GM20431 (cell line): Measurements from ENCODE around the gene PPP4R3A.
"Not testable (repeated sequence)": the region's sequence is repeated elsewhere in the genome, so short reads cannot be mapped to it uniquely, and the experiment has no call there.

ENCODE experiments used
- in situ Hi-C: fragments of 300-500 bp; cut with MseI, MboI; formaldehyde crosslinking; loops from one replicate; pipeline ENCODE4 v1.15.0; 2020; ENCODE audit warnings: low sequenced_read_pairs; ENCODE audit not compliant: unreplicated experiment

Gene PPP4R3A

DNA sequence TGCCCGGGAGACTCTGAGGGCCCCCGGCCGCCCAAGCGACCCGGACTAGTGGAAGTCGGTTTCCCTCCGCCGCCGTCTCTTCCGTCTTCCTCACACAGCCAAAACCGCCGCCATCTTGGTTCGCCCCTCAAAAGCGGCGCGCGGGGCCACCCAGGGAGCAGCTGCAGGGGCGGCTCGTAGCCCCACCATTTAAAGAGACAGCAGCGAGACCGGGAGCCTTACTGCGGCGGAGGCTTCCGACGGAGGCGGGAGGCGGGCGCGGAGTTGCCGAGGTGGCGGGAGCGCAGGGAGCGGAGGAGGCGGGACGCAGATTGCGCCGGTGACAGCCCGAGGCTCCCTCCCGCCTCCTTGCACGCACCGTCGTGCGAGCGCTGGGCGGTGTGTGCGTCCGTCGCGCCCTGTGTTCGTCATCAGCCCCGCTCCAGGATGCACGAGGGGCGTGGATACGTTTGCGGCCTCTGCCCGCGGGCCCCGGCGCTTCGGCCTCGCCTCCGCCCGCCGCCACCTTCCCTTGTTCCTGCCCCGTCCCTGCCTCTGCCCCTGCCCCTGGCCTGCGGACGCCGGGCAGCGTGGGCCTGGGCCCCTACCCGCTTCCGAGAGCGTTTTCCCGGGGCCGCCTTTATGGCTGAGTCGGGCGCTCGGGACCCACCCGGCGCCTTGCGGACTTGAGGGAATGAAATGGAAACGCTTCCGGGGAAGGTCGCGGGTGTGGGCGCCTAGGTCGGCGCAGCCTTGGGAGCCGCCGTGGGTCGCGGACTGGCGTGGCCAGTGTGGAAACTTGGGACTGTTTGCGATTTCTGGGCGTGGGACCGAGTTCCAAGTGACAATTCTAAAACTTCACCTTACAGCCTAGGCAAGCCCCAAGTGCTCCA is at the start of gene PPP4R3A:
Gene PPP4R3A, minus strand, starts transcription at position 140 of the 872 bp plus-strand sequence. CDS start 663 bp downstream, outside the sequence.
- in situ Hi-C loops, result no loop called here

DNA sequence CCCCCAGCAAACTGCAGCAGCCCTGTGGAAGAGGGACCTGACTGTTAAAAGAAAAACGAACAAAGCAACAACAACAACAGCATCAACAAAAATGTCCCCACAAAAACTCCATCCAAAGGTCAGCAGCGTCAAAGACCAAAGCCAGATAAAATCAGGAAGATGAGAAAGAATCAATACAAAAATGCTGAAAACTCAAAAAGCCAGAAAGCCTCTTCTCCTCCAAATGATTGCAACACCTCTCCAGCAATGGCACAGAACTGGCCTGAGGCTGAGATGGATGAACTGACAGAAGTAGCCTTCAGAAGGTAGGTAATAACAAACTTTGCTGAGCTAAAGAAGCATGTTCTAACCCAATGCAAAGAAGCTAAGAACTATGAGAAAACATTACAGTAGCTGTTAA is 45.4 kb upstream of the PPP4R3A start:
- in situ Hi-C loops, result no loop called here

DNA sequence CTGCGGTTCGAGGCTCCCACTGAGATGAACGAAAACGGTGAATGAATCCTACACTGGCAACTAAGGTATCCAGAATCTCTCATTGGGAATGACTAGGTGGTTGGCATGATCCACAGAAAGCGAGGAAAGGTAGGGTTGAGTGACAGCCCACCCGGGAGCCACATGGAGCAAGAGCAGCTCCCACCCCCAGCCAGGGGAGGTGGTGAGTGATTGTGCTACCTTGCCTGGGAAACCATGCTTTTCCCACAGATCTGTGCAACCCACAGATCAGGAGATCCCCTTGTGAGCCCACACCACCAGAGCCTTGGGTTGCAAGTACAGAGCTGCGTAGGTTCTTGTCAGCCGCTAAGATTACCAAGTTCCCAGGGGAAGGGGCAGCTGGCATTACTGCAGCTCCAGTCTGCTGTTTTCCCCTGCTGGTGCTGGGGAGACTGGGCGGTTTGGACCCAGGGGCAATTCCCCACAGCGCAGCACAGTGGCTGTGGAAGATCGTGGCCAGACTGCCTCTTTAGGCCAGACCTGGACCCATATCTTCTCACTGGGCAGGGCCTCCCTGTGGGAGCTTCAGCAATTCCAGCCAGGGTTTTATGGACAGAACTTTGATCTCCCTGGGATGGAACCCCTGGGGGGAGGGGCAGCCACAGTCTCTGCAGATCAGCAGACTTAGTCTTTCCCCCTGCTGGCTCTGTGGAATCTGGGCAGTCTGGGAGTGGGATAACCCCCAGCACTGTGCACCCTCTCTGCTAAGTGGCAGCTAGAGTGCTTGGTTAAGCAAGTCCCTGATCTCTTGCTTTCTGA is 44.6 kb upstream of the PPP4R3A start:
- in situ Hi-C loops, result no loop called here

DNA sequence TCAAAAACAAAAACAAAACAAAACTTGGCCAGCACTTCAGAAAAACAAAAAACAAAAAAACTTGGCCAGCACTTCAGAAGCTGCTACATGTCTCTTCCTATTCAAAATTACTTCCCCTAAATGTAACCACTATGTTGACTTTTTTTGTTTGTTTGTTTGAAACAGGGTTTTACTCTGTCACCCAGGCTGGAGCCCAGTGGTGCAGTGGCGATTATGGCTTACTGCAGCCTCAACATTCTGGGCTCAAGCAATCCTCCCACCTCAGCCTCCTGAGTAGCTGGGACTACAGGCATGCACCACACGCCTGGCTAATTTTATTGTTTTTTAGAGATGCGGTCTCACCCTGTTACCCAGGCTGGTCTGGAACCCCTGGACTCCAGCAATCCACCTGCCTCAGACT is 38.0 kb upstream of the PPP4R3A start:
- in situ Hi-C loops, result no loop called here

DNA sequence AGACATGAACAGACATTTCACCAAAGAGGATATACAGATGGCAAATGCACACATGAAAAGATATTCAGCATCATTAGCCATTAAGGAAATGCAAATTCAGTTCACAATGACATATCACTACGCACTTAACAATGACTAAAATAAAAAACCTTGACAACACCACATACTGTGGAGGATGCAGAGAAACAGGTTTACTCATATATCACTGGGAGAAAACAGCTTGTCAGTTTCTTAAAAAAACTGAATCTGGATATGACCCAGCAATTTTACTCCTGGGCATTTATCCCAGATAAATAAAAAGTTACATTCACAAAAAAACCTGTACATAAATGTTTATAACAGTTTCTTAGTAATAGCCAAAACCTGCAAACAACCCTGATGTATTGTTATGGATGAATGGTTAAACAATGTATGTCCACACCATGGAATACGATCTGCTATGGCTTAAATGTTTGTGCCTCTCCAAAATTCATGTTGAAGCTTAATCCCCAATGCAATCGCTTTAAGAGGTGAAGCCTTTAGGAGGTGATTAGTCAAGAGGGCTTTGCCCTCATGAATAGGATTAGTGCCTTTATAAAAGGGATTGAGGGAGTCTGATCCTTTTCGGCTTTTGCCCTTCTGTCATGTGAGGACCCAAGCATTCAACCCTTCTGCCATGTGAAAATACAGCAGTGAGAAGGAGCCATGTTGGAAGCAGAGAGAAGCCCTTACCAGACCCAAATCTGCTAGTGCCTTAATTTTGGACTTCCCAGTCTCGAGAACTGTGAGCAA is 36.0 kb upstream of the PPP4R3A start:
- in situ Hi-C loops, result no loop called here

DNA sequence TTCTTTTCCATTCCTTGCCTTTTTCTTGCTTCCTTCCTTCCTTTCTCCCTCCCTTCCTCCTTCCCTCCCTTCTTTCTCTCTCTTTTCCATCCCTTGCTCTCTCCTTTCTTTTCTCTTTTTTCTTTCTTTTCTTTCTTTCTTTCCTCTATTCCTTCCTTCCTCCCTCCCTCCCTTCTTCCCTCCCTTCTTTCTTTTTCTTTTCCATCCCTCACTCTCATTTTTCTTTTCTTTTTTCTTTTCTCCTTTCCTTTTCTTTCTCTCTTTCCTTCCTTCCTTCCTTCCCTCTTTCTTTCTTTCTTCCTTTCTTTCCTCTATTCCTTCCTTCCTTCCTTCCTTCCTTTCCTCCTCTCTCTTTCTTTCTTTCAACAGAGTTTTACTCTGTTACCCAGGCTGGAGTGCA is 35.1 kb upstream of the PPP4R3A start:
- in situ Hi-C loops, result no loop called here

DNA sequence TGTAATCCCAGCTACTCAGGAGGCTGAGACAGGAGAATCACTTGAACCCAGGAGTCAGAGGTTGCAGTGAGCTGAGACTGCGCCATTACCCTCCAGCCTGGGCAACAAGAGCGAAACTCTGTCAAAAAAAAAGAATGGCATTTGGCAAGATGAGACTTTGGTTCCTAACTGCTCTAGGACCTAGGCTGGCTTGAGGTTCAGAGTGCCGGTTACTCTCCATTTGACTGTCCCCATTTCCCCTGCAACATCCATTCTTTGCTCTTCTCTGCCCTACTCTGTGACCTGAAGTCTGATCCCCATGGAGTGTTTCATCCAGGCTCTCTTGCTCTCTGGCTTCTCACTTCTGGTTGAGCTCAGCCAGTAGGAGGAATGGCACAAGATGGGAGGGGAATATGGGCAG is 26.2 kb upstream of the PPP4R3A start:
- in situ Hi-C loops, result no loop called here

DNA sequence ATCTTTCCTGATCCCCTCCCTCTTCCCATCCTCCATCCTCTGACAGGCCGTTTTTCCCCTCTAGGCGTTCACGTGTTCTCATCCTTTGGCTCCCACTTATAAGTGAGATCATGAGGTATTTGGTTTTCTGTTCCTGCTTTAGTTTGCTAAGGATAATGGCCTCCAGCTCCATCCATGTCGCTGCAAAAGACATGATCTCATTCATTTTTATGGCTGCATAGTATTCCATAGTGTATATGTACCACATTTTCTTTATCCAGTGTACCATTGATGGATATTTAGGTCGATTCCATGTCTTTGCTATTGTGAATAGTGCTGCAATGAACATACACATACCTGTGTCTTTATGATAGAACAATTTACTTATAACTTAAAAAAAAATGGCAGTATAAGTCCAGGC is 23.9 kb upstream of the PPP4R3A start:
- in situ Hi-C loops, result not testable (repeated sequence)

DNA sequence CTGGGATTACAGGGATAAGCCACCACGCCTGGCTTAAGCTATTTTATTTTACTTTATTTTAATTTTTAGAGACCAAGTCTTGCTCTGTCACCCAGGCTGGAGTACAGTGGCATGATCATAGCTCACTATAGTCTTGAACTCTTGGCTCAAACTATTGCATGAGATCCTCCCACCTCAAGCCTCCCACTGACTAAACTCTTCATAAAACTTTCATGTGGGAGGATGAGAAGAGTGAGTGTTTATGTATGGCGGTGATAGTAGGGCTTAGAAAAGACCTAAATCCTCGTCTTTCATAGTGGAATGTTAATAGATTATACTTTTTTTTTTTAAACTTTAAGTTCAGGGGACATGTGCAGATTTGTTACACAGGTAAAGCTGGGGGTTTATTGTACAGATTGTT is 23.5 kb upstream of the PPP4R3A start:
- in situ Hi-C loops, result no loop called here

DNA sequence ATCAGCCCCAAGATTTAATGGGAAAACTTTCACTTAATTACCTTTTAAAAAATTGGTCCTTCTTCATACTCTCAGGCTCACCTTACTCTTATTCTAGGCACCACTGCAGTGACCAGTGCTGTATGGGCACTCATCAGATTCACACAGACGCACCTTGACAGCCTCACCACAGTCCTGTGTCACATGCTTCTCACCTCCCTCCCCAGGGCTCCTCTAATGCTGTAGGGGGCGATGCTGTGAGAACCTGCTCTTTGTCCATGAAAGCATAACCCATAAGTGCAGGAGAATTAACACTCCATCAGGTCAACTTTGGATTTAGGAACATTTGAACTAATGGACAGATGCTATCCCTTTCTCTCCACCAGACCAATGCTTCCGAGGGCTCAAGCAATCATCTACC is 13.9 kb upstream of the PPP4R3A start:
- in situ Hi-C loops, result no loop called here

DNA sequence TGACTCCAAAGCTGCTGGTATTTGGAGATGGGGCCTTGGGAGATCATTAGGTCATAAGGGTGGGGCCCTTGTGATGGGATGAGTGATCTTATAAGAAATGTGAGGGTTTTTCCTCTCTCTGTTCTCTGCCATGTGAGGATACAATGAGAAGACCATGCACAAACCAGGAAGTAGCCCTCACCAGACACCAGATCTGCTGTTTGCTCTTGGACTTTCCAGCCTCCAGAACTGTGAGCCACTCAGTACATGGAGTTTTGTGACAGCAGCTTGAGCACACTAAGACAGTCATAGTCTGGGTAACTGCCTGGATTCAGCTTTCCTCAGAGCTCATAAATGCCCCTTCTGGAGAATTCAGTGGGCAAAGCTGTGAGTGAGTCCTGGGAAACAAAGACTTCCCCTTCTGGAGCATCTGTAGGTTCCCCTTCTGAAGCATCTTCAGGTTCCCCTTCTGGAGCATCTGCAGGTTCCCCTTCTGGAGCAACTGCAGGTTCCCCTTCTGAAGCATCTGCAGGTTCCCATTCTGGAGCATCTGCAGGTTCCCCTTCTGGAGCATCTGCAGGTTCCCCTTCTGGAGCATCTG is 11.0 kb upstream of the PPP4R3A start:
- in situ Hi-C loops, result no loop called here

DNA sequence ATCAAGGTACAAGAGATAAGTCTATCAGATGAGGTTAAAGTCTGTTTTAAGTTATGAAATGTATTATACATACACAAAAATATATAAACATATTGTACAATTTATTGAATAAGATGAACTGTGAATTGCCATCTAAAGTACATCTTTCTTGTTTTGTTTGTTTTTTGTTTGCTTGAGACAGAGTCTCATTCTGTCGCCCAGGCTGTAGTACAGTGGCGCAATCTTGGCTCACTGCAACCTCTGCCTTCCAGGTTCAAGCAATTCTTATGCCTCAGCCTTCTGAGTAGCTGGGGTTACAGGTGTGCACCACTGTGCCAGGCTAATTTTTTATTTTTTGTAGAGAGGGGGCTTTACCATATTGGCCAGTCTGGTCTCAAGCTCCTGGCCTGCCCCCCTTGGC is 10.0 kb upstream of the PPP4R3A start:
- in situ Hi-C loops, result no loop called here

DNA sequence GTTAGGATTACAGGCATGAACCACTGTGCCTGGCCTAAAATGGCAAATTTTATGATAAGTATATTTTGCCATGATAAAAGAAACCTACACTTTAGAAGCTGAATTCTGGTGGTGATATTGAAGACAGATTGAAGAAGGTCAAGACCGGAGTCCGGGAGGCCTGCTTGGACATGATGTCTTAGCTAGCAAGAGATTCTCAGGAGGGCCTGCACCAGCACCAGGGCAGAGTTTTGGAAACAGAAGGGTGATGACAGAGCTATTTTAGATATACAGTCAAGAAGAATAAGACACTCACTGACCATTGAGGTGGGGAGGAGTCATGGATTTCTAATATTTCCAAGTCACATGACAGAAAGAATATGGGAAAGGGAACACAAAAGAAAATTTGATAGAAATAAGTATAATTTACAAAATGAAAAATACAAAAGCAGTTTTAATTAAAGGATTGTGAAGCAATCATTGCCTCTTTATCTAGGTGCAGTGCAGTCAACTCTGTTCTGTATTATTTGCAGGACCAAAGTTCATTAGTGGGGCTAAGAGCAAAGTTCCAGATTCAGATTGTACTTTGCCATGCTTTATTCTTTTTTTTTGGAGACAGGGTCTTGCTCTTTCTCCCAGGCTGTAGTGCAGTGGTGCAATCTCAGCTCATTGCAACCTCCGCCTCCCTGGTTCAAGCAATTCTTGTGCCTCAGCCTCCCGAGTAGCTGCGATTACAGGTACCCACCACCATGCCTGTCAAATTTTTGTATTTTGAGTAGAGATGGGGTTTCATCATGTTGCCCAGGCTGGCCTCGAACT is 9.3 kb upstream of the PPP4R3A start:
- in situ Hi-C loops, result no loop called here

DNA sequence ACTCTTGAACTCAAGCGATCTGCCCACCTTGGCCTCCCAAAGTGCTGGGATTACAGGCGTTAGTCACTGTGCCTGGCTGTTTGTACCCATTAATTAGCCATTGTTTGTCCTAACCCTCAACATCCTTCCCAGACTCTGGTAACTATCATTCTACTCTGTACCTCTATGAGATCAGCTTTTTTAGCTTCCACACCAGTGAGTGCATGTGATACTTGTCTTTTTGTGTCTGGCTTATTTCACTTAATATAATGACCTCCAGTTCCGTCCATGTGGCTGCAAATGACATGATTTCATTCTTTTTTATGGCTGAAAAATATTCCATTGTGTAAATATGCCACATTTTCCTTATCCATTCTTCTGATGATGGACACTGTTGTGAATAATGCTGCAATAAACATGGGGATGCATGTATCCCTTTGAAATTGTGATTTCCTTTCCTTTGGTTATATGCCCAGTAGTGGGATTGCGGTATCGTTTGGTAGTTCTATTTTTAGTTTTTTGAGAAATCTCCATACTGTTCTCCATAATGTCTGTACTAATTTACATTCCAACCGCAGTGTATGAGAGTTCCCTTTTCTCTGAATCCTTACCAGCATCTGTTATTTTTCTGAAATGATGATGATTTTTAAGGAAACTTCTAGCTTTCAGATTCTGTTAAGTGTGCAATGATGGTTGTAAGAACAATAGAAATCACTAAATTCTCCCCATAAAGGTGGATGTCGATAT is 6.7 kb upstream of the PPP4R3A start:
- in situ Hi-C loops, result no loop called here

DNA sequence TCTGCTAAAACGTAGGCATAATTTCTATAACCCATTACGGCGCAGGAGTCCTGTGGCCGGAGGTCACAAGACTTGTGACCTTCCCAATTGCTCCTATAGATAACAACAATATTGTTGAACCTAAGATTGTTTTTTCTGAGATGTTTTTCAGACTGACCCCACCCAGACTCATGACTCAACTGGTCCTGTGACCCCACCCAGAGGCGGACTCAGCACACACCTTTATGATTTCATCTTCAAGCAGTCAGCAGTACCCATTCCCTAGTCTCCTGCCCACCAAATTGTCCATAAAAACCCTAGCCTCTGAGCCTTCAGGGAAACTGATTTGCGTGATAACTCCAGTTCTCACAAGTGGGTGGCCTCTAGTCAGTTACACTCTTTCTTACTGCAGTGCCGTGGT is 5.9 kb upstream of the PPP4R3A start:
- in situ Hi-C loops, result no loop called here

DNA sequence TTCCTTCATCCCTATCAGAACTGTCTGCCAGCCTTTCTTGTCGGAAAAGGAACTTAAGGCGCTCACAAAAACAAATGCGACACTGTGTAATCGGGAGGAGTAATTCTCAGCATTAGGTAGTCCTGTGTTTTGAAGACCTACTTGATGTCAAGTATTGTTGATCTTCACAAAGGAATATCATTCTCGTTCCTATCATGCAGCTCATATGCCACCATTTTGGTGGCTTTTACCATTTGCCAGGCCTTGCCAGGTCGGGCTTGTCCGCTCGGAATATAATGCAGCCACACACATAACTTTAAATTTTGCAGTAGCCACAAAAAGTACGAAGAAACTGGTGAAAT is 903 bp upstream of the PPP4R3A start:
- in situ Hi-C loops, result no loop called here

DNA sequence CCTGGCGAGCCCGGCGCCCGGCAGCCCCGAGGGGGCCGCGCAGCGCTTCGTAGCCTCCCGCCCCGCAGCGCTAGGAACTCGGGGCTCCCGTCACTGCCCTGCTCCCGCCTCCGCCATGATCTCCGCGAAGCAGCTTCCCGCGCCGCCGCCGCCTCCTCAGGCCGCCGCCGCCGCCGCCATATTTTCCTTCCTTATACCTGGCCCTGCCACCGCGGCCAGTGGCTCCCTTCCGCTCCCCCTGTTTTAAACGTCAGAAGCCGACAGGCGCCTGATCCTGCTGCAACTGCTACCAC is 286 bp downstream of the PPP4R3A start:
- in situ Hi-C loops, result no loop called here

DNA sequence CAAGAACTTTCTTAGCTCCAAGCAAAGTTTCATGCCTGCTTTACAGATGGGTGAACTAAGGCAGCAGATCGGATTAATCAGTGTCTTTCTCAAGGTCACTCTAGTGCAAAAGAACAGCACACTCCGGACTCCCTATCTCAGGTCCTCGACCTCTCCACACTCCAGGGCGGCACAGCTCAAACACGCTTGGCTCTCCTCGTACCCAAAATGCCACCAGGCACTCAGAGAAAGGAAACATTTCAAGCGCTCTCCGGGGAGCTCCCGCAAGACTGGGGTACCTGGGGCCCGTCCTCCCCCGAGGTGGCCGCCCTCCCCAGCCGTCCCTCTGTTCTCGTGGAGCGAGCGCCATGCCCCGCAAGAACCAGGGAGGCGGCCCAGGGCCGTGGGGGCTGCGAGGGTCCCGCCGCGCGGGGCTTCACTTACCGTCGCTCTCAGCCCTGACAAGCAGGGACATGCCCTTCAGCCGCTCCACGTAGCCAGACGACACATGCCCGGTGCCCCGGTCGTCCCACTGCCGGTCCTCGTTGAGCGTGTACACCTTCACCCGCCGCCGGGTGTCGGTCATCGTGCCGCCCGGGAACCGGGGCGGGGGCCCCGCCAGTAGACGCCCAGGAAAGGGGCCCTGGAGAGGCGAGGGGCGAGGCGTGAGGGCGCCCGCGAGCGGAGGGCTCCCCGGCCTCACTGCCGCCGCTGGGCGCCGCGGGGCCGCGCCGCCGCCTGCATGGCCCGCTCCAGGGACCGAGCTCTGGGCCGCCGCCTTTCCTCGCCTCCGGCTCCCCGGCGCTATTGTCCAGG is 830 bp downstream of the PPP4R3A start:
- in situ Hi-C loops, result no loop called here
